GM06990 (cell line): ENCODE data around the gene GET4.

Experiments used
- DNase-seq: peaks from one replicate; pipeline ENCODE4 v3.0.0-alpha.2; 2011; ENCODE audit not compliant: insufficient read length; ENCODE audit errors: extremely low read depth
- H3K27me3 ChIP-seq: replicated peaks from 2 replicates; pipeline ENCODE4 v1.6.0; 2011; ENCODE audit warnings: low read length; ENCODE audit not compliant: control insufficient read depth, insufficient read depth
- H3K36me3 ChIP-seq: 2 replicates; pipeline ENCODE4 v1.5.1; 2011; ENCODE audit warnings: low read length; ENCODE audit not compliant: control insufficient read depth, insufficient read depth
- H3K4me3 ChIP-seq: replicated peaks from 2 replicates; pipeline ENCODE4 v1.5.1; 2011; ENCODE audit warnings: low read depth, mild to moderate bottlenecking, control low read depth, low read length
- CTCF ChIP-seq: IDR thresholded peaks from 2 replicates; pipeline ENCODE4 v1.5.1; 2011; ENCODE audit warnings: low read length, control low read depth, mild to moderate bottlenecking, inconsistent platforms; ENCODE audit not compliant: insufficient read depth, poor library complexity, severe bottlenecking

The GET4 gene

GRCh38 chr7:934469-935163, 58.3 kb downstream of the GET4 start:
- no peak for TF ChIP-seq CTCF
- Histone ChIP-seq H3K27me3 (no peaks in the 10 kb centered on the region), H3K4me3 (no peak overlapping the region), H3K36me3 (peaks cover 3% of the 10 kb centered on the region)
- no peak for DNase-seq

GRCh38 chr7:935164-935873, 59.0 kb downstream of the GET4 start:
- no peak overlapping the region for H3K4me3 ChIP-seq
- no peak for DNase-seq
- peaks cover 3% of the 10 kb centered on the region for H3K36me3 ChIP-seq
- TF ChIP-seq CTCF, result no peak
- H3K27me3 ChIP-seq, result no peaks in the 10 kb centered on the region

GRCh38 chr7:935874-936385, 59.6 kb downstream of the GET4 start:
- peaks cover 3% of the 10 kb centered on the region for H3K36me3 ChIP-seq
- no peak overlapping the region; the same call in 1 of the 2 replicates for H3K4me3 ChIP-seq
- H3K27me3 ChIP-seq, result no peaks in the 10 kb centered on the region
- no peak for TF ChIP-seq CTCF
- DNase-seq, result no peak

DNA sequence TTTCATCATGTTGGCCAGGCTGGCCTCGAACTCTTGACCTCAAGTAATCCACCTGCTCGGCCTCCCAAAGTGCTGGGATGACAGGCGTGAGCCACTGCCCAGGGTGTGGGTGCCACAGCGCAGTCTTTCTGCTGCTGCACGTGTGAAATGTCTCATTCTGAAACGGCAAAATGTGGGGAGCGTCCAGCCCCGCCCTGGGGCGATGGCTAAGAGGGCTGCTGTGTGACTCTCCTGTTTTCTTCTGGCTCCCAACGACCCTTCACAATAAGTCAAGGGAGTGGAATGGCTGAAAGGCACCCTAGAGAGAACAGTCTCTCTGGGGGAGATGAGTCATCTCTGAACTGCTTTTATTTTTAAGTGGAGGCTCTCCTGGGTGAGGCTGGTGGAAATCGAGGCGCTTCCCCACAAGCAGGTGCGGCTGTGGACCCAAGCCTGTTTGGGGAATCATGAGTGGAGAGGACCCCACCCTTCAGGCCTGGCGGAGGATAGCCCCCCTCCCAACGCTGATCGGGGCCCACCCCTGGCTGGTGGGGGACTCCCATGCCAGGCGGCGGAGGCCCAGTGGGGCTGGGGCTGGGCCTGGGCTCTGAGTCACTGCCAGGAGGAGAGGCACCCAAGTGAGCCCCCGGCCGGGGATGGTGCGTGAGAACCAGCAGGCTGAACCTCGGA, 60.2 kb downstream of the GET4 start:
- Histone ChIP-seq H3K4me3 (no peak overlapping the region; the same call in 1 of the 2 replicates), H3K27me3 (no peaks in the 10 kb centered on the region), H3K36me3 (peaks cover 3% of the 10 kb centered on the region)
- no peak for TF ChIP-seq CTCF
- peak; percentile 86 for DNase-seq

GRCh38 chr7:937856-938484, 61.6 kb downstream of the GET4 start:
- DNase-seq, result no peak
- H3K36me3 ChIP-seq, result no peaks in the 10 kb centered on the region; the same call in 1 of the 2 replicates
- no peak for TF ChIP-seq CTCF
- H3K4me3 ChIP-seq, result no peak overlapping the region
- H3K27me3 ChIP-seq, result no peaks in the 10 kb centered on the region
